GM19395 (cell line): ENCODE data around the gene SIPA1.

Experiments
- ATAC-seq: cut with Tn5 transposase; IDR thresholded peaks from one replicate; pipeline ENCODE4 v1.9.1; 2021; ENCODE audit warnings: mild to moderate bottlenecking, moderate library complexity; ENCODE audit not compliant: unreplicated experiment

Gene SIPA1

GRCh38 chr11:65642014-65642671 is 4.2 kb downstream of the SIPA1 start:
- ATAC-seq, result no peak

GRCh38 chr11:65643971-65644370 is 6.1 kb downstream of the SIPA1 start:
- no peak for ATAC-seq

- no peak for ATAC-seq
Measured at GRCh38 chr11:65644837-65645236, 6.9 kb downstream of the SIPA1 start.

- no peak for ATAC-seq
Measured at GRCh38 chr11:65645710-65646109, 7.8 kb downstream of the SIPA1 start.

- no peak for ATAC-seq
Measured at GRCh38 chr11:65646288-65646957, 8.5 kb downstream of the SIPA1 start.

GRCh38 chr11:65646958-65647701 is 9.2 kb downstream of the SIPA1 start:
- no peak for ATAC-seq

GRCh38 chr11:65648997-65649493 is 11.1 kb downstream of the SIPA1 start:
- no peak for ATAC-seq

- ATAC-seq, result no peak
Measured at GRCh38 chr11:65649656-65650546, 12.0 kb downstream of the SIPA1 start.

- ATAC-seq, result no peak
Measured at GRCh38 chr11:65650547-65651338, 12.8 kb downstream of the SIPA1 start.

- ATAC-seq, result no peak
Measured at GRCh38 chr11:65651339-65651588, 13.4 kb downstream of the SIPA1 start.

- peak; percentile 16 for ATAC-seq
Measured at GRCh38 chr11:65651589-65652510, 13.9 kb downstream of the SIPA1 start.

GRCh38 chr11:65652511-65653228 is 14.8 kb downstream of the SIPA1 start:
- peak; percentile 73 for ATAC-seq

GRCh38 chr11:65653229-65654225 is 15.6 kb downstream of the SIPA1 start:
- ATAC-seq, result no peak

- ATAC-seq, result no peak
Measured at GRCh38 chr11:65654375-65655349, 16.8 kb downstream of the SIPA1 start.

- no peak for ATAC-seq
Measured at GRCh38 chr11:65655570-65656332, 17.9 kb downstream of the SIPA1 start.
